OCI-LY7 (cell line): Measurements from ENCODE around the gene FALEC. TPM values are rescaled to one million over a fixed set of nuclear protein-coding genes. Genes with fewer than 3 reads are reported as not detected.

Experiments
- BruUV-seq: library from RNA; stranded (reverse); fragments of 400-500 nt; replicated peaks from 2 replicates; lab custom pipeline; 2021; lab: Mats Ljungman, UMichigan
- CTCF ChIA-PET: fragments of 300-600 bp; sonication (Branson Sonifier 250); formaldehyde crosslinking; loops from one replicate; lab custom pipeline; 2022; ENCODE audit warnings: antibody characterized with exemption; ENCODE audit not compliant: unreplicated experiment; lab: Charles Lee
- POLR2A ChIA-PET: fragments of 300-600 bp; sonication (Branson Sonifier 250); formaldehyde crosslinking; loops from one replicate; lab custom pipeline; 2022; ENCODE audit warnings: antibody characterized with exemption; lab: Charles Lee
- DNase-seq: peaks from one replicate; pipeline ENCODE4 v3.0.0-alpha.2; 2015; ENCODE audit warnings: low spot score
- H2AFZ ChIP-seq: fragments of 200-600 bp; sonication (generic), shearing (Covaris generic); 2 replicates; pipeline ENCODE4 v1.6.1; 2014; ENCODE audit warnings: mild to moderate bottlenecking, antibody characterized with exemption, low read length, moderate library complexity
- H3K27ac ChIP-seq: fragments of 200-600 bp; sonication (generic); 2 replicates; pipeline ENCODE4 v1.5.1; 2014; ENCODE audit warnings: mixed run types, low read depth, mild to moderate bottlenecking, moderate library complexity, low read length, inconsistent platforms; ENCODE audit not compliant: poor library complexity, severe bottlenecking
- H3K36me3 ChIP-seq: fragments of 200-600 bp; sonication (generic); 2 replicates; pipeline ENCODE4 v1.6.1; 2014; ENCODE audit warnings: mild to moderate bottlenecking, antibody characterized with exemption, low read length, moderate library complexity, mixed read lengths; ENCODE audit not compliant: insufficient read depth
- H3K4me1 ChIP-seq: fragments of 200-600 bp; sonication (generic); 2 replicates; pipeline ENCODE4 v1.5.1; 2014; ENCODE audit warnings: mild to moderate bottlenecking, low read length; ENCODE audit not compliant: insufficient read depth, poor library complexity, severe bottlenecking
- H3K4me2 ChIP-seq: fragments of 200-600 bp; sonication (generic); 2 replicates; pipeline ENCODE4 v1.6.1; 2014; ENCODE audit warnings: mild to moderate bottlenecking, low read length
- H3K4me3 ChIP-seq: fragments of 200-600 bp; sonication (generic); 2 replicates; pipeline ENCODE4 v1.5.1; 2014; ENCODE audit warnings: mild to moderate bottlenecking, low read depth, low read length; ENCODE audit not compliant: poor library complexity, severe bottlenecking
- H3K79me2 ChIP-seq: fragments of 200-600 bp; sonication (generic); 2 replicates; pipeline ENCODE4 v1.6.1; 2016; ENCODE audit warnings: low read depth, mild to moderate bottlenecking, low read length, moderate library complexity, mixed read lengths; ENCODE audit not compliant: insufficient read depth
- H3K9me2 ChIP-seq: fragments of 200-600 bp; sonication (generic); 2 replicates; pipeline ENCODE4 v1.6.1; 2016; ENCODE audit warnings: mild to moderate bottlenecking, low read length, mixed read lengths; ENCODE audit not compliant: insufficient read depth
- H3K9me3 ChIP-seq: fragments of 200-600 bp; sonication (generic); 2 replicates; pipeline ENCODE4 v1.6.1; 2014; ENCODE audit warnings: mild to moderate bottlenecking, mixed run types, low read length, mixed read lengths
- H4K20me1 ChIP-seq: fragments of 200-600 bp; sonication (generic); 2 replicates; pipeline ENCODE4 v1.6.1; 2014; ENCODE audit warnings: mild to moderate bottlenecking, antibody characterized with exemption, low read length, moderate library complexity, mixed read lengths; ENCODE audit not compliant: insufficient read depth
- EZH2phosphoT487 ChIP-seq: fragments of 200-600 bp; sonication (generic); IDR thresholded peaks from 2 replicates; pipeline ENCODE4 v1.6.1; 2018; ENCODE audit warnings: low read depth, borderline replicate concordance, mild to moderate bottlenecking, mixed run types, antibody characterized with exemption, low read length, moderate library complexity, mixed read lengths
- intact Hi-C: fragments of 100-400 bp; cut with micrococcal nuclease; formaldehyde crosslinking; loops from one replicate; pipeline ENCODE4 v1.10.0; 2022; ENCODE audit not compliant: unreplicated experiment
- total RNA-seq, 2 experiments: library from RNA; depleted of rRNA in 1 of 2; stranded (reverse); fragments of >200 nt in 1 of 2; shearing (Covaris generic) in 1 of 2; gene quantifications; 2 replicates each; pipeline ENCODE4 v1.2.3, GENCODE V29; 2014 to 2022
- TF ChIP-seq, protein P1 (sequence below): fragments of 200-600 bp; sonication (generic); conservative IDR thresholded peaks from 2 replicates; pipeline ENCODE4 v1.5.1; 2014; ENCODE audit warnings: mild to moderate bottlenecking, antibody characterized with exemption, low read length, moderate library complexity, mixed read lengths

The FALEC gene
- total RNA-seq, 2 experiments from 2014 or later = 0.47 to 1.9 TPM

DNA sequence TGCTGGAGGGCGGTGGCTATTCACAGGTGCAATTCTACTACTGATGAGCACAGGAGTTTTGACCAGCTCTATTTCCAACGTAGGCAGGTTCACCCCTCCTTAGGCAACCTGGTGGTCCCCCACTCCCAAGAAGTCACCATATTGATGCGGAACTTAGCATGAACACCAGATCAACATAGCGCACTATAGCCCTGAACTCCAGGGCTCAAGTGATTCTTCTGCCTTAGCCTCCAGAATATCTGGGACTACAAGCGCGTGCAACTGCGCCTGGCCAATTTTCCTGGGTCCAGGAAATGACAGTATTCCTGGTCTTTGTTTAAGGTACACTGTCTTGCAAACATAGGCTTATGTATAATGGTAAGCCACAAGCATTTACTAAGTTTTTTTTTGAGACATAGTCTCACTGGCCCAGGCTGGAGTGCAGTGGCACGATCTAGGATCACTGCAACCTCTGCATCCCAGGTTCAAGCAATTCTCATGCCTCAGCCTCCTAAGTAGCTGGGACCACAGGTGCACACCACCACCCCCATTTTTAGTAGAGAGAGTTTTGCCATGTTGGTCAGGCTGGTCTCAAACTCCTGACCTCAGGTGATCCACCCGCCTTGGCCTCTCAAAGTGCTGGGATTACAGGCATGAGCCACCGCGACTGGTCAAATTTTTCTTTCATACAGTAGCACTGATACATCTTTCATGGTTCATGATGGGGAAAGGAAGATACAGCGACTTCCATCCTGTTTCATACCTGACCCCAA lies 51.2 kb downstream of the FALEC start:
- Histone ChIP-seq H3K27ac (peak overlapping the region; percentile 99), H3K79me2 (peaks cover 52% of the 10 kb centered on the region; the same call in 1 of the 2 replicates), H3K4me1 (peaks cover 95% of the 10 kb centered on the region), H3K9me3 (no peaks in the 10 kb centered on the region), H3K4me2 (peak overlapping the region; percentile 78), H3K4me3 (peak overlapping the region; percentile 57), H2AFZ (no peak overlapping the region), H4K20me1 (no peaks in the 10 kb centered on the region), H3K9me2 (no peaks in the 10 kb centered on the region), H3K36me3 (peaks cover 22% of the 10 kb centered on the region)
- intact Hi-C loops = loop anchor here (10.0 kb wide), 1 partner anchor 202 kb away; the partner anchor contains the start of gene RPRD2
- BruUV-seq = no TSS peak
- TF ChIP-seq EZH2phosphoT487 = no peak
- TF ChIP-seq, protein P1, sequence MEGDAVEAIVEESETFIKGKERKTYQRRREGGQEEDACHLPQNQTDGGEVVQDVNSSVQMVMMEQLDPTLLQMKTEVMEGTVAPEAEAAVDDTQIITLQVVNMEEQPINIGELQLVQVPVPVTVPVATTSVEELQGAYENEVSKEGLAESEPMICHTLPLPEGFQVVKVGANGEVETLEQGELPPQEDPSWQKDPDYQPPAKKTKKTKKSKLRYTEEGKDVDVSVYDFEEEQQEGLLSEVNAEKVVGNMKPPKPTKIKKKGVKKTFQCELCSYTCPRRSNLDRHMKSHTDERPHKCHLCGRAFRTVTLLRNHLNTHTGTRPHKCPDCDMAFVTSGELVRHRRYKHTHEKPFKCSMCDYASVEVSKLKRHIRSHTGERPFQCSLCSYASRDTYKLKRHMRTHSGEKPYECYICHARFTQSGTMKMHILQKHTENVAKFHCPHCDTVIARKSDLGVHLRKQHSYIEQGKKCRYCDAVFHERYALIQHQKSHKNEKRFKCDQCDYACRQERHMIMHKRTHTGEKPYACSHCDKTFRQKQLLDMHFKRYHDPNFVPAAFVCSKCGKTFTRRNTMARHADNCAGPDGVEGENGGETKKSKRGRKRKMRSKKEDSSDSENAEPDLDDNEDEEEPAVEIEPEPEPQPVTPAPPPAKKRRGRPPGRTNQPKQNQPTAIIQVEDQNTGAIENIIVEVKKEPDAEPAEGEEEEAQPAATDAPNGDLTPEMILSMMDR = no peak
- CTCF ChIA-PET = no interaction called here
- no peak for DNase-seq
- POLR2A ChIA-PET = interaction anchor here (0.7 to 10.5 kb wide), 4 partner anchors 9 to 507 kb away, joined by 3 to 260 read pairs (median 6); partner anchors contain the start of gene MCL1

DNA sequence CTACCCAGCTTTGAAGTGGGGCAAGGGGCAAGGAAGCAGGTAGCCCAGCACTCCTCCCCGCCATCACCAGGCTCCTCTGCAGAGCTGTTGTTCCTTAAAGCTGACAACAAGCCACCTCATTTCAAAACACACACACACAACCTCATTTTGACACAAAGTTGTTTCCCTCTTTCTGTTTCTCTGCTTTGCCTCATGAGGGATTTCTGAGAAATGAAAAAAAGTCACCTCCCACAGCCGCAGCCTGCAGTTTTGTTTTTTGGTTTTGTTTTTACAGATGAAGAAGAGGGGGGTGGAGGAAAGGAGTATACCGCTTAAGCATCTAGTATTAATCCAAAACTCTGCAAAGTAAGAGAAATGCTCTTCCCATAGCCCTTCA lies 51.8 kb downstream of the FALEC start:
- H3K4me3 ChIP-seq = peak overlapping the region; percentile 57
- H3K79me2 ChIP-seq = peaks cover 55% of the 10 kb centered on the region; the same call in 1 of the 2 replicates
- H3K4me2 ChIP-seq = peak overlapping the region; percentile 78
- no peaks in the 10 kb centered on the region for H3K9me2 ChIP-seq
- H4K20me1 ChIP-seq = no peaks in the 10 kb centered on the region
- H3K9me3 ChIP-seq = no peaks in the 10 kb centered on the region
- H3K36me3 ChIP-seq = peaks cover 28% of the 10 kb centered on the region
- TF ChIP-seq, protein P1 = no peak
- no peak for TF ChIP-seq EZH2phosphoT487
- peaks cover 91% of the 10 kb centered on the region for H3K4me1 ChIP-seq
- intact Hi-C loops = loop anchor here (10.0 kb wide), 1 partner anchor 203 kb away; the partner anchor contains the start of gene RPRD2
- POLR2A ChIA-PET = interaction anchor here (1.1 to 10.5 kb wide), 2 partner anchors 9 to 53 kb away, joined by 3 to 260 read pairs; partner anchors contain the start of gene MCL1
- no peak overlapping the region; the same call in 1 of the 2 replicates for H2AFZ ChIP-seq
- peak overlapping the region; percentile 99 for H3K27ac ChIP-seq
- no TSS peak for BruUV-seq
- CTCF ChIA-PET = interaction anchor here (1.1 to 1.7 kb wide), 2 partner anchors 12 to 62 kb away, joined by 6 to 7 read pairs; partner anchors contain the start of genes ENSA and MCL1
- peak; percentile 64 for DNase-seq
